Measurements from ENCODE around the gene POP5.

POP5 gene

GRCh38 chr12:120588948-120589930, 8.0 kb upstream of the POP5 start:
- DNase-seq (ENCODE audit: low spot score), result no peak

GRCh38 chr12:120588371-120588770, 7.2 kb upstream of the POP5 start:
- no peak for DNase-seq (ENCODE audit: low spot score)

GRCh38 chr12:120586860-120587259, 5.7 kb upstream of the POP5 start:
- no peak for DNase-seq (ENCODE audit: low spot score)

- DNase-seq (ENCODE audit: low spot score), result no peak
These were observed 5.0 kb upstream of the POP5 start for GRCh38 chr12:120586206-120586605.

GRCh38 chr12:120584343-120585149, 3.3 kb upstream of the POP5 start:
- peak; percentile 27 for DNase-seq (ENCODE audit: low spot score)

DNA sequence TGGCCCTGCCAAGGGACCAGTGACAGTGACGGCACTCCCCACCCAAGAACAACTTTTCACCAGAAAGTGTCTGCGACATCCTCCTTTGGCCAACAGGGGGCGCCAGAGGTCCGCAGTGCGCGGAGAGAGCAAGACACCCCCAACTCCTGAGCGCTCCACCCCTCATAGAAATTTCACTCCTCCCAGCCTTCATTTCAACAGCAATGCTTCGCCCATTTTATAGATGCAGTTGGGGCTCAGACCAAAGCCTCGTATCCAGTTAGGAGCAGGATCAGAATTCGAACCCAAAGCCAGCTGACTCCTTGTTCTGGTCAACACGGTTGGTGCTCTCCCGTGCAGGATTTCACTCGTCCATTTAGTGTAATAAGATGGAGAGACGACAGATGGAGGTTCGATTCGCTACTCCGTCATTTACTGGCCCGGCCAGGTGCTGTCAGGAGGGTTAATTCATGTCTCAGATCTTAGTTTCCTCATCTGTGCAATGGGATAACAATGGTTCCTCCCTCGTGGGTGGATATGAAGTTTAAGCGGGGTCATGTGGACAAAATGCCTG, 2.4 kb upstream of the POP5 start:
- DNase-seq (ENCODE audit: low spot score), result peak; percentile 79

- DNase-seq (ENCODE audit: low spot score), result no peak
These were observed 796 bp upstream of the POP5 start for GRCh38 chr12:120581998-120582397.

GRCh38 chr12:120579179-120579578, 2.0 kb downstream of the POP5 start:
- DNase-seq (ENCODE audit: low spot score), result no peak

GRCh38 chr12:120574106-120574505, 7.1 kb downstream of the POP5 start:
- DNase-seq (ENCODE audit: low spot score), result no peak

- DNase-seq (ENCODE audit: low spot score), result no peak
These were observed 7.6 kb downstream of the POP5 start for GRCh38 chr12:120573560-120573959.

DNA sequence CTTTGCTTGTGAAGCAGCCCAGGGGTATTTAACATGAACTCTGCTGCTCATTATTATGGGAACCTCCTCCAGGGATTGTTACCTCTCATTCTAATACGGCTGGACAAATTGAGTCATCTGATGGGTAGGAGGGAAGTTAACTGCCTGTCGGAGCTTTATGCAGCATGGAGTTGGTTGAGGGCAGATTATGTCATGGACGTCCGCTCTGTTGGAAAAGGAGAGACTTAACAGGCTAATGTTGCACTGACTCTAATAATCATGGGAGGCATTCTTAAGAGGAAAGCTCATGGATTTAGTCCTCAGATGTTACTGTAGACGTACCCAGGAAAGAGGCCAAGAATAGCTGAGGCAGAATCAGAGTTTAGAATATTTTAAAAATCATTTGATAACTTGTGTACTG, 9.9 kb downstream of the POP5 start:
- DNase-seq (ENCODE audit: low spot score), result no peak

- no peak for DNase-seq (ENCODE audit: low spot score)
These were observed 17.7 kb downstream of the POP5 start for GRCh38 chr12:120563495-120563894.

- no peak for DNase-seq (ENCODE audit: low spot score)
These were observed 18.3 kb downstream of the POP5 start for GRCh38 chr12:120562906-120563305.

GRCh38 chr12:120557589-120557988, 23.6 kb downstream of the POP5 start:
- DNase-seq (ENCODE audit: low spot score), result no peak

- DNase-seq (ENCODE audit: low spot score), result no peak
These were observed 26.5 kb downstream of the POP5 start for GRCh38 chr12:120554678-120555077.

DNA sequence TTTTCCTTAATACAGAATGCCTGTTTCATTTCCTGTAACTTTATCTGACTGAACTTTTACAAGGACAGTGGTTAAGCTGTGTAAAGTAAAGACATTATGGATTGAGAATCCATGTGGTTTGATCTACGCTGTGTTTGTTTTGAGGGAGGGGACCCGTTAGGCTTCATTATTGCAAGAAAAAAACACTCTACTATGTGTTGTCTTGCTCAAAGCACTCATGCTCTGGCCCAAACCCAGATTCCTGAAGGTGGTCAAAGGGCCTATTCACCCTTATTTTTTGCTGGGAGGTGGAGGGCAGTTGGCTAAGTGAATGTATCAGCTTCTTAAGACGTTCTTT, 35.2 kb downstream of the POP5 start:
- no peak for DNase-seq (ENCODE audit: low spot score)

- no peak for DNase-seq (ENCODE audit: low spot score)
These were observed 36.5 kb downstream of the POP5 start for GRCh38 chr12:120544691-120545090.

GRCh38 chr12:120542166-120542565, 39.0 kb downstream of the POP5 start:
- no peak for DNase-seq (ENCODE audit: low spot score)

DNA sequence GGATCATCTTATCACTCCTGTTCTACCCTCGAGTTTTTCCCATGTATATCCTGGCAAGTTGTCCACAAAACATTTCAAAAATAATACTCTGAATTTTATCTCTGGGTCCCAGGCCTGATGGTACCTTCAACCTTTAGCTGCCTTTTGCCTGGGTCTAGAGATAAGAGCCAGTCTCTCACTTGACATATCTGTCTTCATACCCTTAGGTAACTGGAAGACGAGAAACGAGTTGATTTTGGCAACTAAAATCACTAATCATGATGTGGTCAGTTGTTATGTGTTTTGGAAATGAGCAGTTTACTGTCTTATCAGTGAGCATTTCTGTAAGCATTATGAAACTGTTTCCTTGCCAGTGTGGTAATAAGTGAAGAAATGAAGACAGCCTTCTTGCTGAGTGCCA, 40.8 kb downstream of the POP5 start:
- DNase-seq (ENCODE audit: low spot score), result no peak

GRCh38 chr12:120539303-120539702, 41.9 kb downstream of the POP5 start:
- DNase-seq (ENCODE audit: low spot score), result peak; percentile 28

DNA sequence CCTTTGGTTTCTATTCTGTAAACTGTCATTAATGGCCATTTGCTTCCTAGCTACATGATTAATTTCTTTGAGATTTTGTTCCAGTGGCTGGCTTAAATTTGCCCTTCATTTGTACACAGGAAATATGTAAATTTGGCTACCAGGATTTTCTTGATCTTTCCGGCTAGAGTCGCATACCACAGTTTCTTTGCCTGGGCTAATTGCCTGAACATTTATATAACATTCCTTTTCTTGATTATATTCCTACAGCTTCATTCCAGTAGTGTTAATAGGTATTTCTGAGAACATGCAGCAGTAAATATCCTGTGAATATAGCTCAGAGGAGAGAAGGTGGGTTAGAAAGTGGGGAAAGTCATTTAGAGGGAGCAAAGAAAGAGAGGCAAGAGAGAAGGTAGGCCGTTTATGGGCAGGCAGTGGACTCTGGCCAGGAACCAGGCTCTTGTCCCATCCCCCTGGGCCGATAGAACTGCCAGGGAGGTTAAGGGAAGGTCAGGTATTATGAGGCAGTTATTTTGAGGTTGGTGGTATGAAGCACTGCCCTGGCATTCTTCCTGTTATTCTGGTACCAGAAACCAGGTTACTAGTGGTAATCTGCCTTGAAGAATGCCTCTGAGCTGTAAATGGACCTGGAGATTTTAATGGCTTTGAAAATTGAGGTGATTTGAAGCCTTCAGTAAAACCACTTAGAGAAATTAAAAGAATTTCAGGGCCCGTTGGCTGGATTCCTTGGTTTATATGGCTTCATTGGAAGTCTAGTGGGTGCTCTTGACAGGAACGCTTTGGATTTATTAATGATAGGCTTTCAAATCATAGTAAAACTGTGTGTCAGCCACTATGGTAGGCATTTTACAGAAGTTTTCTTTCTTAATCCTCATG, 42.7 kb downstream of the POP5 start:
- DNase-seq (ENCODE audit: low spot score), result peak; percentile 49

- no peak for DNase-seq (ENCODE audit: low spot score)
These were observed 43.4 kb downstream of the POP5 start for GRCh38 chr12:120537856-120538220.
